Neural progenitor cell (in vitro differentiated cells): ENCODE measurements around the gene SLAMF6.

Source experiments
- EZH2 ChIP-seq: fragments of 200-600 bp; sonication (generic); IDR thresholded peaks from 2 replicates; pipeline ENCODE4 v1.6.1; 2017; ENCODE audit warnings: antibody characterized with exemption, mild to moderate bottlenecking, moderate library complexity
- EZH2phosphoT487 ChIP-seq: fragments of 200-600 bp; sonication (generic); IDR thresholded peaks from 2 replicates; pipeline ENCODE4 v1.6.1; 2017; ENCODE audit warnings: antibody characterized with exemption
- TF ChIP-seq, protein P1 (sequence below): fragments of 200-600 bp; sonication (generic); IDR thresholded peaks from 2 replicates; pipeline ENCODE4 v1.5.1; 2017; ENCODE audit warnings: antibody characterized with exemption, mild to moderate bottlenecking

DNA sequence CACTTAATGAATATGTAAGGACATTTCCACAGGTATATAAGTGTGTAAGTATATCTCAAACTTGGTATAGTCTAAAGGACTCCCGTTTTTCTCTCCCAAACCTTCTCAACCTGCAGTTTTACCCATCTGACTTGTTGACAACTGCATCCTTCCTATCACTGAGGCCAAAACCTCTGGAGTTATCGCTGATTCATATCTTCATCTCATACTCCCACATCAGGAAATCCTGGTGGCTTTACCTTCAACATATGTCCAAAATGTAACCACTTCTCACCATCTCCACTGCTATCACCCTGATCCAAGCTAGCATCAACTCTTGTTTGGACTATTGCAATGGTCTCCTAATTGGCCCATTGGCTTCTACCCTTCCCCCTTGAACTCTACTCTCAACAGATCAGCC lies 30.4 kb downstream of the SLAMF6 start:
- TF ChIP-seq, protein P1, sequence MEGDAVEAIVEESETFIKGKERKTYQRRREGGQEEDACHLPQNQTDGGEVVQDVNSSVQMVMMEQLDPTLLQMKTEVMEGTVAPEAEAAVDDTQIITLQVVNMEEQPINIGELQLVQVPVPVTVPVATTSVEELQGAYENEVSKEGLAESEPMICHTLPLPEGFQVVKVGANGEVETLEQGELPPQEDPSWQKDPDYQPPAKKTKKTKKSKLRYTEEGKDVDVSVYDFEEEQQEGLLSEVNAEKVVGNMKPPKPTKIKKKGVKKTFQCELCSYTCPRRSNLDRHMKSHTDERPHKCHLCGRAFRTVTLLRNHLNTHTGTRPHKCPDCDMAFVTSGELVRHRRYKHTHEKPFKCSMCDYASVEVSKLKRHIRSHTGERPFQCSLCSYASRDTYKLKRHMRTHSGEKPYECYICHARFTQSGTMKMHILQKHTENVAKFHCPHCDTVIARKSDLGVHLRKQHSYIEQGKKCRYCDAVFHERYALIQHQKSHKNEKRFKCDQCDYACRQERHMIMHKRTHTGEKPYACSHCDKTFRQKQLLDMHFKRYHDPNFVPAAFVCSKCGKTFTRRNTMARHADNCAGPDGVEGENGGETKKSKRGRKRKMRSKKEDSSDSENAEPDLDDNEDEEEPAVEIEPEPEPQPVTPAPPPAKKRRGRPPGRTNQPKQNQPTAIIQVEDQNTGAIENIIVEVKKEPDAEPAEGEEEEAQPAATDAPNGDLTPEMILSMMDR, result no peak
- TF ChIP-seq EZH2phosphoT487, result no peak
- no peak for TF ChIP-seq EZH2
